ENCODE results near the gene CACNA1G. TPM values are rescaled to one million over a fixed set of nuclear protein-coding genes. Genes with fewer than 3 reads are reported as not detected.

Gene CACNA1G
- total and polyA plus RNA-seq, 9 of the 15 experiments (the other 6 are each of a cell fraction or from before 2014, with no cell fraction given): 0.01 TPM; not detected in 8

DNA sequence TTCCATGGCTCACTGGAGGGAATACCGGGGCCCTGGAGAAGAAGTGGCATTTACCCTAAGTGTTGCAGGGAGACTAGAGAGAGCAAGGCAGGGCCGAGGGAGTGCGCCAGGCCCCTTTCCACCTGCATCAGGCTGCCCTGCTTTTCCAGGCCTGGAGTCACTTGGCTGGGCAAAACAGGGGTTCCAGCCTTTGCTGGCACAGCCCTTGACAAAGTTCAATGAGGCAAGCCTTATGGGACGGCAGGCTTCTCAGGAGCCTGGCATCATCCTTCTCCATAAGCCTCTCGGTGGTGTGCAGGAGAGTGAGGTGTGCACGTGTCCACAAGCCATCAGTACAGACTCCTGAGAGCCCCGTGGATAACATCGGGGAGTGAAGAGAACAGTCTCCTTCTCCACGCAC is 27.1 kb downstream of the CACNA1G start:
- Histone ChIP-seq H4K20me1 (replicated peaks; ENCODE audit: control insufficient read depth, insufficient read depth, low read length) (peaks cover 4% of the 10 kb centered on the region), H3K9ac (ENCODE audit: insufficient read depth in 1 of 2, low read depth in 2 of 2, low read length in 2 of 2) (no peak overlapping the region), H3K27ac (ENCODE audit: extremely low read depth, low read depth, low read length) (no peak overlapping the region), H3K4me1 (replicated peaks in 1 of 2; ENCODE audit: control insufficient read depth in 2 of 2, insufficient read depth in 2 of 2, low read length in 2 of 2) (peaks cover 0 to 8% of the 10 kb centered on the region in 2 experiments; a peak in 2 of 5 replicates), H3K9me3 (replicated peaks; ENCODE audit: control insufficient read depth, insufficient read depth, low read depth, low read length) (no peaks in the 10 kb centered on the region), H3K27me3 (ENCODE audit: control insufficient read depth in 2 of 2, insufficient read depth in 2 of 2, low read length in 2 of 2) (peaks cover 41 to 87% of the 10 kb centered on the region in 2 experiments; a peak in 4 of 5 replicates), H3K79me2 (ENCODE audit: control insufficient read depth, insufficient read depth, low read length) (no peaks in the 10 kb centered on the region), H3K4me2 (ENCODE audit: insufficient read depth, low read length) (no peak overlapping the region), H3K9me1 (ENCODE audit: control insufficient read depth, insufficient read depth, low read length) (no peaks in the 10 kb centered on the region), H3K4me3 (no peak overlapping the region), H2AFZ (ENCODE audit: low read depth, low read length) (no peak overlapping the region), H3K36me3 (ENCODE audit: control insufficient read depth, insufficient read depth, low read length) (no peaks in the 10 kb centered on the region)
- in situ Hi-C loops (cut with MboI): no loop called here
- POLR2A ChIA-PET: interaction anchor here (1.2 kb wide), 1 partner anchor 11 kb away, joined by 4 read pairs; no protein-coding TSS in a partner anchor
- intact Hi-C loops (cut with micrococcal nuclease): no loop called here
- DNase-seq (ENCODE audit: extremely low read depth in 1 of 4, low spot score in 3 of 4): no peak
- WGBS (ENCODE audit: insufficient coverage, low coverage, missing lambda C conversion rate): 5% methylated on average over 9 of the region's 9 CpGs
- no TSS peak for BruUV-seq (replicated peaks)
- CTCF ChIA-PET (ENCODE audit: low intra/inter-chr PET ratio): no interaction called here
- ATAC-seq: no peak
- FAIRE-seq: no peak
- TF ChIP-seq, protein P1, sequence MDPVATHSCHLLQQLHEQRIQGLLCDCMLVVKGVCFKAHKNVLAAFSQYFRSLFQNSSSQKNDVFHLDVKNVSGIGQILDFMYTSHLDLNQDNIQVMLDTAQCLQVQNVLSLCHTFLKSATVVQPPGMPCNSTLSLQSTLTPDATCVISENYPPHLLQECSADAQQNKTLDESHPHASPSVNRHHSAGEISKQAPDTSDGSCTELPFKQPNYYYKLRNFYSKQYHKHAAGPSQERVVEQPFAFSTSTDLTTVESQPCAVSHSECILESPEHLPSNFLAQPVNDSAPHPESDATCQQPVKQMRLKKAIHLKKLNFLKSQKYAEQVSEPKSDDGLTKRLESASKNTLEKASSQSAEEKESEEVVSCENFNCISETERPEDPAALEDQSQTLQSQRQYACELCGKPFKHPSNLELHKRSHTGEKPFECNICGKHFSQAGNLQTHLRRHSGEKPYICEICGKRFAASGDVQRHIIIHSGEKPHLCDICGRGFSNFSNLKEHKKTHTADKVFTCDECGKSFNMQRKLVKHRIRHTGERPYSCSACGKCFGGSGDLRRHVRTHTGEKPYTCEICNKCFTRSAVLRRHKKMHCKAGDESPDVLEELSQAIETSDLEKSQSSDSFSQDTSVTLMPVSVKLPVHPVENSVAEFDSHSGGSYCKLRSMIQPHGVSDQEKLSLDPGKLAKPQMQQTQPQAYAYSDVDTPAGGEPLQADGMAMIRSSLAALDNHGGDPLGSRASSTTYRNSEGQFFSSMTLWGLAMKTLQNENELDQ (CRISPR knock-in tag; IDR thresholded peaks at IDR 0.05; ENCODE audit: borderline replicate concordance): no peak
- no peak for TF ChIP-seq ZNF778 (CRISPR knock-in tag; IDR thresholded peaks at IDR 0.05)
- TF ChIP-seq, protein P2, sequence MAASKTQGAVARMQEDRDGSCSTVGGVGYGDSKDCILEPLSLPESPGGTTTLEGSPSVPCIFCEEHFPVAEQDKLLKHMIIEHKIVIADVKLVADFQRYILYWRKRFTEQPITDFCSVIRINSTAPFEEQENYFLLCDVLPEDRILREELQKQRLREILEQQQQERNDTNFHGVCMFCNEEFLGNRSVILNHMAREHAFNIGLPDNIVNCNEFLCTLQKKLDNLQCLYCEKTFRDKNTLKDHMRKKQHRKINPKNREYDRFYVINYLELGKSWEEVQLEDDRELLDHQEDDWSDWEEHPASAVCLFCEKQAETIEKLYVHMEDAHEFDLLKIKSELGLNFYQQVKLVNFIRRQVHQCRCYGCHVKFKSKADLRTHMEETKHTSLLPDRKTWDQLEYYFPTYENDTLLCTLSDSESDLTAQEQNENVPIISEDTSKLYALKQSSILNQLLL (CRISPR knock-in tag; IDR thresholded peaks at IDR 0.05; ENCODE audit: borderline replicate concordance): no peak
- TF ChIP-seq ZNF239 (CRISPR knock-in tag; IDR thresholded peaks at IDR 0.05): no peak
- no peak for TF ChIP-seq DIDO1 (tag; IDR thresholded peaks at IDR 0.05; ENCODE audit: low read depth)
- no peak for TF ChIP-seq C11orf30 (IDR thresholded peaks at IDR 0.05; ENCODE audit: low read depth)
- TF ChIP-seq SFPQ (IDR thresholded peaks at IDR 0.05; ENCODE audit: low read depth, low read length): no peak
- TF ChIP-seq HDAC2 (IDR thresholded peaks at IDR 0.05): no peak
- TF ChIP-seq MCM2 (IDR thresholded peaks at IDR 0.05; ENCODE audit: low read depth): no peak
- TF ChIP-seq ZBTB2 (IDR thresholded peaks at IDR 0.05): no peak
- no peak for TF ChIP-seq HDAC3 (IDR thresholded peaks at IDR 0.05; ENCODE audit: borderline replicate concordance, partially characterized antibody)
- no peak for TF ChIP-seq DPF2 (IDR thresholded peaks at IDR 0.05)
- TF ChIP-seq ZKSCAN3 (CRISPR knock-in tag; IDR thresholded peaks at IDR 0.05): no peak
- no peak for TF ChIP-seq CC2D1A (IDR thresholded peaks at IDR 0.05)
- TF ChIP-seq POLR2AphosphoS2 (IDR thresholded peaks at IDR 0.05; ENCODE audit: low read length): no peak
- TF ChIP-seq POLR3G (IDR thresholded peaks at IDR 0.05; ENCODE audit: extremely low read depth, insufficient read length, insufficient replicate concordance): no peak
- TF ChIP-seq TCF7 (IDR thresholded peaks at IDR 0.05; ENCODE audit: borderline replicate concordance): no peak
